ENCODE data around the gene GALNT2.
A peak's percentile ranks its signal among the peaks of the same experiment; 100 is the strongest.

The GALNT2 gene

DNA sequence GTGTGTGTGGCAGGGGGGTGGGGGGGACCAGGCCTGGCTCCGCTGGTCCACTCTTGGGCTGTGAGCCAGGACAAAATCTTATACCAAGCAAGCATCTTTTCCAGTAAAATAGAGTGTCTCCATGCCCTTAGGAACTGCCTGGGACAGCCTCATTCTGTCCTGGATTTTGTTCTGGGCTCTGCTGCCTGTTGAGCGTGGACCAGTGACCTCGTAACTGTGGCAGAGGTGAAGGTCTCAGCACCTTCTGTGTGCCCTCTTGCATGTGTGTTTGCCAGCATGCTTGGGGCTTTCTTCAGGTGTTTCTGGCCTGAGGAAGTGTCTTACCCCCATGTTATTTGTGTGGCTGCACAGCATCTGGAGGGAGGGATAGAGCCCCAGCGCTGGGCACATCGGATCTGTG is 45.7 kb downstream of the GALNT2 start:
- DNase-seq (ENCODE audit: low read depth): no peak

DNA sequence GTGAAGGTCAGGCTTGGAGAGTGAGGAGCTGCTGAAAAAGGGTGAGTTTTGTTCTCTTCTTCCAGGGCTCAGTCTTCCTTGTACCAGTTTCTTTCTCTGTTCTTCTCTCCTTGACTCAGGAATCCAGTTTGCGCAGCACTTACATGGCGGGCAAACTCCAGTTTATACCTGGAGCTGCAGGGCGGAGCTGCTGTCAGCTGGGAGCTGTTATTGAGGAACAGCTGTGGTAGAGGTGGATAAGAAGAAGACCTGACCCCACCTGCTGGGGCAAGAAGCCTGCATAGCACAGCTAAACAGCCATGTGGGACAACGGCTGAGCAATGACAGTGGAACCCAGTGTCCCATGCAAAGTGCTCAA is 46.2 kb downstream of the GALNT2 start:
- DNase-seq (ENCODE audit: low read depth): no peak

DNA sequence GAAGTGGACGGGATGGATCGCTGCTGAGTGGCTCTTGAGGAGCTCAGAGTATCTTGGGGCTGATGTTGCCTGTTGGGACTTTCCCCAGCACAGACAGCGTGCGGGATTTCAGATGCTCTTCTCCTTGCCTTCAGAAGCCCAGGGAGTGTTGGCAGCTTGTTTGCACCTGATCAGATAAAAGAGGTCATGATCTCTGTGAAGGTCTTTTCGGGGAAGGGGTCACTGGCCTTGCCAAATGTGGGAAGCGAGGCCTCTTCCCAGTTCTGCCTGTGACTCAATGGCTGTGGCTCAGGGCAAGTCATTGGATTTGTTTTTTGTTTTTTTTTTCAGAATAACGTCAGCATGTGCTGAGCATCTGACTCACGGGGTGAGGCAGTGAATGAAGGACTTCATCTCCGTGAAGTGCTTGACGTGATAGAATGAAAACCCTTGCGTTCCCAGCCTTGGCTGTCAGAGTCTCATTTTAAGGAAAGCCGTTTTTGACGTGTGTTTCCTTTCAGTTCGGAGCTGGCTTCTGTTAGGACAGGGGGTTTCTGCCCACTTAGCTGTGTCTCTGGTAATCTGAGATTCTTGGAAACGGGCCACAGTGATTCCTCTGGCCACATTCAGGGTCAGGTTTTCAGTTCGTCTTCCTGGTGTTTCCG is 46.7 kb downstream of the GALNT2 start:
- no peak for DNase-seq (ENCODE audit: low read depth)

DNA sequence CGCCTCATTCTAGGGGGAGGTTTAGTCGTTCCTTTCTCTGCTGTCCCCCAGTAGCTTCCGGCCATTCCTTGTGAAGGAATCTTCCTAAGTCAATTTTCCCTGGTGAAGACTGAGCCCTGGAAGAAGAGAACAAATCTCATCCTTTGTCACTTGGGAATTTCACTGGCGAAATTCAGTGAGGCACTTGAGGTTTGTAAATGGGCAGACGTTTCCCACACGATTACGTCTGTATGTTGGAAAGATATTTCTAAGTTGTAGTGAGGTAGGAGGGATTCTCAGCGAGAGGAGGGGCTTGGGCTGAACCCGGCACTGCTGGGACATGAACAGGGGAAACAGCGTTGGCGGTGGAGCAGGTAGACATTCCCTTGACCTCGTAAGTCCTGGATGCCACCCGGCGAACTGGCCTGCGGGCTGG is 47.2 kb downstream of the GALNT2 start:
- DNase-seq (ENCODE audit: low read depth): no peak

DNA sequence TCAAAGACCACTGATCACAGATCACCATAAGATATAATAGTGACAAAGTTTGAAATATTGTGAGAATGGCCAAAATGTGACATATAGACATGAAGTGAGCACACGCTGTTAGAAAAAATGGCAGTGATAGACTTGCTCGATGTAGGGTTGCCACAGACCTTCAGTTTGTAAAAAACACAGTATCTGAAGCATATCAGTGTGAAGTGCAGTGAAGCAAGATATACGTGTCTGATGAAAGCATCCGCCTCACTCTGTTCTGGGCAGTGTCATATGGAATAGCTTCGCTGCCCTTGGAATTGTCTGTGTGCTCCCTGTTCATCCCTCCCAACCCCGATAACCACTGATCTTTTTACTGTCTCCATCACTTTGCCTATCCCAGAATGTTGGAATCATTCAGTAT is 50.7 kb downstream of the GALNT2 start:
- no peak for DNase-seq (ENCODE audit: low read depth)

DNA sequence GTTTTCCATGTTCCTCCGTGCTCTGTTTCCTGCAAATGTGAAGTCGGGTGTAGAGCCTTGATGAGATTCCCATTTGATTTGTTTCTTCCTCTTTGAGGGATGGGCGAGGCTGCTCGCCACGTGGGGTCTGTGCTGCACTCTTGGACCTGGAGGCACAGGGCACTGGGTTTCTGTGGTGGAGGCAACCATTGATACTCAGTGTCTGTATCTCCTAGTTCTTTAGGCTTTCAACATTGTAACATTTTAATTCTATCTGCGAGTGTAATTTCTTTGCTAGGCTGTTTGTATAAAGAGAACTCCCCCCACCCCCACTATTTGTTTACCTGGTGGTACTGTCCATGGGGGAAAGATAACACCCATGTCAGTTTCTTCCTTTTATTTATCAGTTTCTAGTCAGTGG is 52.3 kb downstream of the GALNT2 start:
- DNase-seq (ENCODE audit: low read depth): no peak

DNA sequence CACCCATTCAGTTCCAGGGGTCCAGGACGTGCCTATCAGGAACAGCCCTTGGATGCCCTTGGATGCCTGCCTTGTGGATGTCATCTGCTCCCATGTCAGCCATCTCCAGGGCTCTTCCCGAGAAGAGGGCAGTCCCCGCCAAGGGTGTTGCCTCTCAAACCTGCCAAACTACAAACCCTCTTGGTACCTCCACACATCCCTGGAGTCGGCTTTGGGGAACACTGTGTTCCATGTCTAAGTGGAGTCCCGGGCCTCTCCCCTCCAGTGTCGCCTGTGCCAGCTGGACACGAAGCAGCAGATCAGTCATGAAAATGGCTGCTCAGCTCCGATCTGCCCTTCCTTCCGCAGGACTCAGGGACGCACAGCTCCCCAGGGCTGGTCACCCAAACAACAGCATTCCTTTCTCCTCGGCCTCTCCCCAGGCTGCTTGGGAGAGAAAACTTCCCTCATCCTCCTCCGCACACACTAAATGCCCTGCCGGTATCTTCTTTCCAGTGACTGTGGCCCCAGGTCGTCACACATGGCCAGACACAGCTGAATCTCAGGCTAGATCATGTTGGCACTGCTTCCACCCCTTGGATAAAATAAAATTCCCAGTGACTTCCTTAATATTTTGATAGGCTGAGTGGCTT is 53.4 kb downstream of the GALNT2 start:
- no peak for DNase-seq (ENCODE audit: low read depth)

DNA sequence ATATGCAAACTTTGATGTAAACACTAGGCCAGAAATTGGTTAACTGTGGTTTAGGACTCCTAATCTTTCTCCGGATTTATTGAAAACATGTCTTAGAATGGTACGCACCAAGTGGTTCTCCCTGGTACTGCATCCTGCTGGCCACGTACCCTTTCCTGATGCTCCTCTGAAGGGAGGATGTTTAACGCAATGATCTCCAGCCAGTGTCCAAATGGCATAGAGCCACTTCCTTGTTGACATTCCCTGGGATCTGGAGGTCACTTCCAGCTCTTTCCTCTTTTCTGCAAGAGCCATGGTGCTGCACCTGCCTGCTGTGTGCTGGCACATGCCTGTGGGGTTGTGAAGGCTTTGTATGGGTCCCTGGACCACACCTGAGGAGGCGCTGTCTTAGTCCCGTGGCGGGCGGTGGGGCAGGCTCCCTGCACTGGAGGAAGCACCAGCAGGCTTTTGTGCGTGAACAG is 53.9 kb downstream of the GALNT2 start:
- DNase-seq (ENCODE audit: low read depth): no peak

DNA sequence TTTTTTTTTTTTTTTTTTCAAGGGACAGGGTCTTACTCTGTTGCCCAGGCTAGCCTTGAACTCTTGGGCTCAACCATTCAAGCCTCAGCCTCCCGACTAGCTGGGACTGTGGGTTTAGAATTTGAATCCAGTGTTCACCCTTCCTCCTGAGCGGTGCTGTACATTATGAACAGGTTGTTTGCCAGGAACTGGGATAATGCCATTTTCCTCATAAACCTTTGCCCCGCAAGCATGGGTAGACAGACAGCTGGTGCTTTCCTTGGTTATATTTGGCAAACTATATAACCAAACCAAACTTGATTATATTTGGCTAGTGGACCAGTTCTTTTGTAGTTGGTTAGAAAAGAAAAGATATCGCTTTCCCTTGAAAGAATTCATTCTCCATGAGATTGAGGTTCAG is 54.9 kb downstream of the GALNT2 start:
- no peak for DNase-seq (ENCODE audit: low read depth)

DNA sequence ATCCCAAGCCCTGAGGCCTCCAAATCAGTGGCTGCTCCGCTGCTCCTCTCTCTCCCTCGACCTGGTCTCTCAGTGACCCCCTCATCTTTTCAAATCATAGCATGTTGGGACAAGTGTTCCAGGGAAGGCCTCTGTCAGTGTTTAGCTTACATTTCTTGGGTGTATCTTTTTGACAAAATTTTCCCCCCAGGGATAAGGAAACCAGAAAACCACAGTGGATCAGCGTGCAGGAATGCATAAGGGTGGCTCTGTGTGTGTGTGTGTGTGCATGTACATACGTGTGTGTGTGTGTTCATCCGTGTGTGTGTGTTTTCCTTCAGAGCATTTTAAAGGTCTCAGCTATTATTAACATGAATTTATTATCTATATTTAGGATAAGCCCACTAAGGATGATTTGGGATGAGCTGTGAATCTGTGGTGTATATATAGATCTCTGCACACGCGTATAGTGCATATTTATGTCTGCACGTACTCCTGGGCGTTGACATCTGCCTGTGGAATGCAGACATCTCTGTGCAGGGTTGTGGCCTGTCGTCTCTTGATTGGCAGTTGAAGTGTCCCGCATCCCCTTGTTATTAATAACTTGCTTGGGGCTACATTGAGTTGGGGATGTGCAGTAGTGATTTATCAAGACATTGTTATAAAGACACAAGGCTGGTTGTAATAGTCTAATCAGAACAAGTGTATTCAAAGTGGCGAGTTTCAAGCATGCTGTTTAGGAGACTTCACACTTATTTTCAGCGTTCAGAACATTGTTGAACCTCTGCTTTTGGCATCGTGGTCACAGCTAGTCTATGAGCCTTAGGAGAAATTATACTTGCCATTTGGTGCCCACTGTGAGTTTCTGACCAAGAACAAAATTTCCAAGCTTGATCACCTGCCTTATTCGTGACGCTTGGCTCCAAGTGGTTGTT is 55.6 kb downstream of the GALNT2 start:
- DNase-seq (ENCODE audit: low read depth): no peak

DNA sequence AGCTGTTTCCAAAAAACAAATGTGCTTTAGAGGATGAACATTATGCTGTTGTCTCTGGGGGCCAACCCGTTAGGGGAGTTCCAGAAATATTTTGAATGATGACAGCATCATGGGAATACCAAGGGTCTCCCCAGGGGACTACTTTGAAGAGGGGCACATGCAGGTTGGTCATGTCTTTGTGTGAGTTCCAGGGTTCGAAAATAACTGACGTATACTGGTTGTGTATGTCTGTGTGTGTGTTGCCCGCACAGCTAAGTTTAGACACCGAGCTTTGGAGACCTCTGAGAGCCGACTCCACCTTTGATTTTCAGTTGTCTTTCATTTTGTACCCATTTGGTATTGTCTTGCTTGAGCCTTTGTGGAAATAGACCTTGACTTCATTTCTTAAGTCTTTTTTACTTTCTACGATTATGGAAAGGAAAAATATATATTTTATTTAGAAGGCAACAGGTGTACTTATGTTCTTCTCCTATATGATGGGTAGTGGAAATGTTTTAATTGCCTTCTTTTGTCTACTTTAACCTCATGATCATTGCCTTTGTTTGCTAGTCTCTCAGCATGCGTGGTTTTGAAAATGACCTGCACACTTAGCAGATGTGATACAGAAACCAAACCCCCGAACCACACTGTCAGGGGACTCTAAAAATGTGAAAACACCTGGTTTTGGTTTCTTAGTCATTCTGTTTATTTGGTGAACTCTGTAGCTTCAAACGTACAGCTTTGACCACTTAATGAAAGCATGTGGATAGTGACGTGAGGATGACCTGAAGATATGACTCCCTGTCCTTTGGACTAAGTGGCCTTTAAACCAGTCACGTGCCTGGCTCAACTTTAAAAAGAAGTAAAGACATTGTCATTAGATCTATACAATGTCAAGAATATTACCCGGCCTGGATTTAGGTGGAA is 56.5 kb downstream of the GALNT2 start:
- no peak for DNase-seq (ENCODE audit: low read depth)

DNA sequence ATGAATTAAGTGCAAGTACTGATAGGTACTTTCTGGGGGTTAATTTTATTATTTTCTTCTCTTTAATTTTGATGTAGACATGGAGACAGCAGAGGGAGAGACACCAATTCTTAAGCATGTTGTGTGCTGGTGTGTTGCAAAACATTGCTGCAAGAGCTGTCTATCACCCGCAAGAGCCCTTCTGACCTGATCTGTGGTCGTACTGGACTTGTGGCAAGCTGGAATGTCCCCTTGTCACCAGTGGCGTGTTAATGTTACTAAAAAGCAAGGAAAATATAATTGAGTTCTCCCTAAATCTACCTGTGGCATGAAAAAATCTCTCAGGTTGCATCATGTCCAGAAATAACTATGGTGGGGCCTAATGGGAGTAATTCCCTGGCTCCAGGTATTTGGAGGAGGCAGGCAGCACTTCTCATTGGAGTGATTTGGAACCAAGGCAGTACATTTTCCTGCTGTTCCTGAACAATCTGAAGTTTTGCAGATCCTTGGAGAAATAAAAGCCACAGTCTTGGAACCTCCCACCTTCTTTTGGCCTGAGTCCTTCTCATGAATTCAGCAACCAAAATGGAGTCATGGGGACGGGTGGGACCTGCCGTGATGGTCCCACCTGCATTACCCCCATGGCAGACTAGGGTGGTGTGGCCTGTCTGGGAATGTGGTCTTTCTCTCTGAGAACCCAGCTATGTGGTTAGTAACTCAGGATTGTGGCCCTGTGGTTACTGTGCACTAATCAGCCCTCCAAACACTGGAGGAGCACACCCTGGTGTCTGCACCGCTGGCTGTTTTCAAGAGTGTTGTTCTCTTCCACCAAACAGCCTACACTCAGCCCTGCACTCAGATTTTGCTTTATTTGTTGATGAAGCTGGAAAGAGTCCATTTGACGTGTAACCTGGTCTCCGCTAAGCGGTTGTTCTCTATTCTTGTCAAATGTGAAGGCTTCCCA is 57.4 kb downstream of the GALNT2 start:
- no peak for DNase-seq (ENCODE audit: low read depth)

DNA sequence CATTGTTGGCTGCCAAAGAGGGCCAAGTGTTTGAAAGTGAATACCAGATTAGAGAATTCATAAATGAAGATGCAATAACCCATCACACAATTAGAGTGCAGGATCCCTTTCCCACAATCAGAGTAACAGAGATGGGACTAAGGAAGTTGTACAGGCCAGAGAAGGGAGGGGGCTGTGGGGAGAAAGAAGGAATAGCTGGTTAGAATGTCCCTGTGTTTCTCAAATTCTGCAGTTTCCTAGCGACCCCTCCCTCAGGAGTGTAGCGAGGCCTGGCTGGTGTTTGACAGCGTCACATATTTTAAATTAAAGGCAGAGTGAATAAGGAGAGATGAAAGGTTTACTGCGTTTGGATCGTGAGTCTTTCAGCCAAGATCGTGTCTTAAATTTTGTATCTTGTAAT is 58.1 kb downstream of the GALNT2 start:
- no peak for DNase-seq (ENCODE audit: low read depth)

DNA sequence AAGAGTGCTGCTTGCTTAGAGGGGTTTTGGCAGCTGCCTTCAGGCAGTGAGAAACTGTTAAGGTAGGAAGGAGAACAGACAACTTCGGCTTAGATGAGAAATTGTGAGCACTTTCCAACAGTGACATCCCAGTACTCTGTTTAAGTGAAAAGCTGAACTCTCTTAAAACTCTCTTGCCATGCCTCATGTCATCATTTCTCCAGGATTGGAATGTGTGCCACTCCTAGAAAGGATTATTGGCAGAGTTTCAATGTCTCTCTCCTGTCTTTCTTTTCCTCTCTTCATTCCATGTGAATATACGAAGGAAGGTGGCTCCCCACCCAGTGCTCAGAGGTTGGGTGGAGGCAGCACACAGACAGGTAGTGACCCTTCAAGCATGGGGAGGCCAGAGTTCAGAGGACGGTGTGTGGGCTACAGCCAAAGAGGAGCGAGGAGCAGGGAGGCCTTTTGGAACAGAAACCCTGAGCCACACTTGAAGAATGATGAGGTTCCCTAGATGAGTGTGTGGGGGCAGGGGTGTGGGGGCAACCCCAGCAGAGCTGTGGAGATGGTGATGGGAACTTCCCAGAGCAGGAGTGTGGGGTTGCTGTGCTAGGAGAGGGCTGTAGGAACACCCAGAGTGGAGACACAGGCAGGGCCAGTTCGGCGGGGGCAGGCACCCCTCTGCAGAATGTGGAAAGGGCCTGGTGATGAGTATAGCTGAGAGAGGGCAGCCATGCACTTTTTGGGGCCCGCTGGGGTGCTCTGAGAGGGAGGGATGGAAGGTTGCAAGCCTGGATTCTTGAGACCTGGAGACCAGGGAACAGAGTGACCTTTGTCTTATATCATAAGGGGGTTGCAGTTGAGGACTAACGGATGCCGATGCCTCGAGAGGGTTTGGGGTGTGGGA is 58.8 kb downstream of the GALNT2 start:
- DNase-seq (ENCODE audit: low read depth): no peak

DNA sequence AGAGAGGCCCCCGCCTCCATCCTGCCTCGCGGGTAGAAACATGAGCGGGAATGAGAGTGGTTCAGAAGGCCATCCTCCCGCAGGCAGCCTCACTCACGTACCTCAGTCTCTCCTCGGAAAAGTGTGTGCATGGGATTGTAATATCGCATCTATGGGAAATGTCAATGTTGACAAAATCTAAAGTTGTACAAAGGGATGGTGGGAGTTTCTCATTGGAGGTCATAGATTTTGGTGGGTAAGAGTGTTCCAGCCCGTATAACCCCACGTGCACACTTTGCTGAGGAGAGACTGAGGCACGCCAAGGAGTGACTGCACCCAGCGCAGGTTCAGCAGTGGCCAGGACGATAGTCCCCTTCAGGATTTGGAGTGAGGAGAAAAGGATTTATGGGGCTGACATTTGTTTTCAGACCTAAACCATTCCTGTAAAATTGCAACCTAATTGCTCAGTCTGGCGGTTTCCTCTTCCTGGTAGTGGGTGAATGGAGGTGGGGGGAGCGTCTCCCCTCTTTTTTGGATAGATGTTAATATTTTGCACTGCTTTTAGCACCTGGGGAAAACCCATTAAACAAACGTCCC is 59.6 kb downstream of the GALNT2 start:
- no peak for DNase-seq (ENCODE audit: low read depth)

DNA sequence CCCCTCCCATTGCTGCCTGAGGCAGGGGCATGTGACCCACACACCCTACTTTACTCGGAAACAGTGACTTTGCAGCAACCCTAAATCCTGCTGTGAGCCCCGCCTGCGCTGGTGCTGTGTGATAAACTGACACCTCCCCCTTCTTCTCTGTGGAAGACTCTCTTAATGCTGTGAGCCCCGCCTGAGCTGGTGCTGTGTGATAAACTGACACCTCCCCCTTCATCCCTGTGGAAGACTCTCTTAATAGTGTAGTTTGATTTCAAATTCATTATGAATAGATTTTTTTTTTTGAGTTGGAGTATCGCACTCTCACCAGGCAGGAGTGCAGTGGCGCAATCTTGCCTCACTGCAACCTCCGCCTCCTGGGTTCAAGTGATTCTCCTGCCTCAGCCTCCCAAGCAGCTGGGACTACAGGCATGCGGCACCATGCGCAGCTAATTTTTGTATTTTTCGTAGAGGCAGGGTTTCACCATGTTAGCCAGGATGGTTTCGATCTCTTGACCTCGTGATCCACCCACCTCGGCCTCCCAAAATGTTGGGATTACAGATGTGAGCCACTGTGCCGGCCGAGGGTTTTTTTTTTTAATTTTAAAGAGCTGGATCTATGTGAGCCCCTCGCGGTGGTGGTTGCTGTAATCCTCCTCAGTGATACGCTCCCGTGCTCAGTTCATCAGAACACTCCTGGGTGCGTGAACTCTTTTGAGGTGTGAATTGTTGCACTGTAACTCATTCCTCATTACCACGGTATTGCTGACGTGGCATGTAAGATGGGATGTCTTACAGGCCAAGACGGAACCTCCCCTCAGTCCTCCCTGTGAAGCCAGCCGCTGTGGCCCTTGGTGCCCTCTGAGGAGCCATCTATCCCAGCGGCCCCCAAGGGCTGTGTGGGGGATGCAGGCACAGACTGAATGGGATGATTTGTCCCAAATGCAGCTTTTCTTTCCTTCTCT is 60.3 kb downstream of the GALNT2 start:
- DNase-seq (ENCODE audit: low read depth): peak; percentile 40

DNA sequence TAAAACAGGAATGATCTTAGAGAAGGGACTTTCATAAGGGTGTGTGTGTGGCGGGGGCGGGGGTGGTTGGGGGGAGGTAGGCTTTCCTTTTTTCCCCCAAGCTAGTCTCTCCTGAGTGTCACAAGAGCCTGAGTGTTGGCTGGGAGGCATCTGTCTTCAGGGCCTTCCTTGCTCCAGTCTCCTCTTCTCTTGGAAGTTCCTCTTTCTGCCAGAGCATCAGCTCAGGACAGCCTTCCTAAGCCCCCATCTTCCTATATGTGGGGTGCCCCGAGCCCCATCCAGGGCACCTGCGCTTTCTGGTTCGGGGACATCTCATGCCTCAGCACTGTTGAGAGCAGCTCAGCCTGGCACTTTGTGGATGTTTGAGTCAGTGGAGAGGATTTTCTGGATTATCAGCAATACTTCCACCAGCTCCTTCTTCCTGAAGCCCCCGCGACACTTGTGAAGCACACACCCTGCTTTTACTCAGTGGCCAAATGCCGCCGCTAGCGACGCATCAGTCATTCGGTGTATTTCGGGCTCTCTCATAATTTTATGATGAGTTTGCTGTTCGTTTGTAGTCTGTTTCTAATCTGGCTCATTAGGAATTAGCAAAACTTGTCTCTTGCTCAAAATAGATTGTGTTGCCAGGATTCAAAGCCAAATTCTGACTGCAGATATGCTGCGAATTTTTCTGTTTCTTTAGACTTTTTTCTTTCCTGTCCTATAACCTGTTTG is 61.7 kb downstream of the GALNT2 start:
- no peak for DNase-seq (ENCODE audit: low read depth)

DNA sequence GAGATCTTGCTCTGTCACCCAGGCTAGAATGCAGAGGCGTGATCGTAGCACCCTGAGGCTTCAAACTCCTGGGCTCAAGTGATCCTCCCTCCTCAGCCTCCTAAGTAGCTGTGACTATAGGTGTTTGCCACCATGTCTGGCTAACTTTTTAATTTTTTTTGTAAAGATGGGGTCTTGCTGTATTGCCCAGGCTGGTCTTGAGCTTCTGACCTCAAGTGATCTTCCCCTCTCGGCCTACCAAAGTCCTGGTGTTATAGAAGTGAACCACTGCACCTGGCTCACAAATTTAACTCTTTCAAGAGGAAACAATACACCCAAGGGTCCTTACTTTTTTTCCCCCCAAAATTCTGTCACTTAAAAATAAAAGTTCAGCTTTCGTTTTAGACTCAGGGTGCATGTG is 62.3 kb downstream of the GALNT2 start:
- no peak for DNase-seq (ENCODE audit: low read depth)
